ENCODE data around the gene ZNF579. TPM values are rescaled to one million over a fixed set of nuclear protein-coding genes. Genes with fewer than 3 reads are reported as not detected.
A peak's percentile ranks its signal among the peaks of the same experiment; 100 is the strongest.

ZNF579 gene
- total RNA-seq, 1 donor from 2014 or later: 13.6 TPM

GRCh38 chr19:55613930-55614710 lies 33.5 kb upstream of the ZNF579 start:
- intact Hi-C loops (cut with DNase I): no loop called here
- ATAC-seq (ENCODE audit: poor library complexity): no peak
- no peak for DNase-seq

DNA sequence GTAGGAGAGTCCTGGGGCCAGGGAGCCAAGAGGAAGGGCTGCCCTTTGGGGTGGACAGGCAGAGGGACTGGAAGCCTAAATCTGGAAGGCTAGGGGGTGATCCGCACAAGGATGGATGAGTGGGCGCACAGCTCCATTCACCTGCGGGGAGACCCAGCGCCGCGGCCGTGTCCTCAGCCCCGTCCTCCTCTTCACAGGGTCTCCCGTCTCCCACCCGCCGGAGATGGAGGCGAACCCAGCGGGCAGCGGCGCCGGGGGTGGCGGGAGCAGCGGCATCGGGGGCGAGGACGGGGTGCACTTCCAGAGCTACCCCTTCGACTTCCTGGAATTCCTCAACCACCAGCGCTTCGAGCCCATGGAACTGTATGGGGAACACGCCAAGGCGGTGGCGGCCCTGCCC lies 32.7 kb upstream of the ZNF579 start:
- ATAC-seq (ENCODE audit: poor library complexity): no peak
- DNase-seq: no peak
- intact Hi-C loops (cut with DNase I): no loop called here

DNA sequence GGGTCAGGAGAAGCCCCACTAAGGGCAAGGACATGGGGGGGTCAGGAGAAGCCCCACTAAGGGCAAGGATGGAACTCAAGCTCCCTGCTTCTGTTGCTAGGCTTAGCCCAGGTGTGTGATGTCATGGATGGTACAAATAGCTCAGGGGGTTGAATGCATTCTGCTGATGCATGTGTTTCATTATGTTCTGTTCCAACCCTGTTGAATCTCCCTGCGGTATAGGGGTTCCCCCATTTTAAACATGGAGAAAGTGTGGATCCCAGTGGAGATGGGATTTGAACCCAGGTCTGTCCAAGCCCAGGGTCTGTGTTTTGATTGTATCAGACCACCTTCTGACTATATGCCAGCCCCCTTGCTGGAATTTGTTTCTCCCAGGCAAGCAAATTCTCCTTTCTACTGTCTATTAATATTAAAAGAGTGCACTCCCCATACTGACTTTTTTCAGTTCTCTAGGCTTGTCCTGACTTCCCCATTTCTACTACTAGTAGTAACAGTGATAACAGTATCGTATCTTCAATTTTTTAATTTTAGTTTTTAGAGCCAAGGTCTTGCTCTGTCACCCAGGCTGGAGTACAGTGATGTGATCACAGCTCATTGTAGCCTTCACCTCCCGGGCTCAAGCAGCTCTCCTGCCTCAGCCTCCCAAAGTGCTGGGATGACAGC lies 31.5 kb upstream of the ZNF579 start:
- ATAC-seq (ENCODE audit: poor library complexity) (peak; percentile 32), DNase-seq (no peak)
- intact Hi-C loops (cut with DNase I): no loop called here

DNA sequence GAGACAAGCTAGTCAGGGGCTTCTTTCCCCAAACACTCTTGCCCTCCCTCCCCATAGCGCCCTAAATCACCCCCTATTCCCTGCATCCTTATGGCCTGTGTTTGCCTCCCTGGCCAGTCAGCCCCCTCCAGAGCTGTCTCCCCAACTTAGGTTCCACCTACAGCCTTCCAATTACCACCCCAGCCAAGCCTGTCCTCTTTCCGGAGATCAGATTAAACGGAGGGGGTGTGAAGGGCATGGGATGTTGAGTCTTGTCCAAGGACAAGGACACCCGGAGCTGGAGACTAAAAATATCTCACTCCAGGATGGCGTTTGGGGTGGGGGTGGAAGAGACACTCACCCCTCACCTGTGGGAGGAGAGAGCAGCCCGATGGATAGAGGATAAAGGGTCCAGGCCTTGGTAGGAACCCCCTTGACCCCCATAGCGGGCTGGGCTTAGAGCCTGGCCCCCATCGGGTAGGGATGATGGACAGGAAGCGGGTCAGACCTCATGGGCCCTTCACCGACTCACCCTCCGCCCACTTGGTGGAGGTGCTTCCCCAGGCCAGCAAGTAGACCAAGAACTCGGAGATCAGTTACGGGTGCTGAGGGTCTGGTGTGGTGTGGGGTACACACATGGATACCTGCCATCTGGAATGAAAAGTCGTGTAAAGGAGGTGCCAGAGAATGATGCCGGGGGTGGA lies 30.8 kb upstream of the ZNF579 start:
- intact Hi-C loops (cut with DNase I): no loop called here
- peak; percentile 79 for ATAC-seq (ENCODE audit: poor library complexity)
- no peak for DNase-seq

DNA sequence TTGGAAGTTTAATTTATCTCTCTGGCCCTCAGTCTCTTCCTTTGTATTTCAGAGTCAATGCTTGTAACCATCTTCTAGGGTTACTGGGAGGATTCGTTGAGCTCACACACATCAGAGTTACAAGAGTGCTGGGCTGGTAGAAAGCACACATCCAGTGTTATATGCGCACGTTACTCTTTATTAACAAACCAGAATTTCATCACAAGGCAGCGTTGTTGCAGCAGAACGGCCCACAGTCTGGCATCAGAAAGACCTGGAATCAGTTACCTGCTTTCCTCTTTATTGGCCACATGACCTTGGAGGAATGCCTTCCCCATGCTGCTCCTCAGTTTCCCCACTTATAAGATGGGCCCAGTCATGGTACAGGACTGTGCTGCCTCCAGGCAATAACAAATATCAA lies 28.7 kb upstream of the ZNF579 start:
- intact Hi-C loops (cut with DNase I): loop anchor here (5.0 kb wide), 1 partner anchor 92 kb away; no protein-coding TSS in a partner anchor
- DNase-seq: no peak
- ATAC-seq (ENCODE audit: poor library complexity): no peak

DNA sequence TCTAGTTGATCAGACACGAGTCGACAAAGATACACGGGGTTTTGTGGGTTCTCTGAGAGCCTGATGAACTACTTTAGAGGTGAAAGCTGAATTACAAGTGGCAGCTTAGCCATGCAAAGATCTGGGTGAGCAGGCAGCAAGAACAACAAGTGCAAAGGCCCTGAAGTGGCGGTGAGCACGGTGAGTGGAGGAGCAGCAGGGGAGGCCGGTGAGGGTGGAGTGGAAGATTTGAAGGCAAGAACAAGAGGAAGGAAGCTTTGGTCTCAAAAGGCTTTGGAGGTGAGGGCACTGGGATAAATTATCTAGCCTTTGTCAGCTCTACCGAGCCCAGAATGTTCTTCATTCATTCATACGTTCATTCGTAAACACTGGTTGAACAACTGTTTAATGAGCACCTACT lies 26.2 kb upstream of the ZNF579 start:
- intact Hi-C loops (cut with DNase I): loop anchor here (5.0 kb wide), 1 partner anchor 90 kb away; no protein-coding TSS in a partner anchor
- no peak for ATAC-seq (ENCODE audit: poor library complexity)
- DNase-seq: no peak

DNA sequence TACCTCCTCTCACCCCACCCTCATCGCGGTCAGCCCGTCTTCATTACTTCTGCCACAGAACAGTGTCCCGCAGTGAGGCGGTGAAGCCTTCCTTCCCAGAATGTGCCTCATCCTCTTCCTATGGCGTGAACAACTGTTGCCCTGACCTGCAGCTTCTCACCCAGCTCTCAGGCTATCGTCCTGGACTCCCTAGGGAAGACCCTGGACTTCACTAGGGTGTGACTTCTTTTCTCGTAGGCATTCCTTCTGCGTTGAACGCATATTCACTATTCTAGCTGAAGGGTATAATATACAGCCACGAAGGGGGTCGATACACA lies 25.8 kb upstream of the ZNF579 start:
- intact Hi-C loops (cut with DNase I): loop anchor here (5.0 kb wide), 1 partner anchor 89 kb away; no protein-coding TSS in a partner anchor
- no peak for DNase-seq
- no peak for ATAC-seq (ENCODE audit: poor library complexity)

DNA sequence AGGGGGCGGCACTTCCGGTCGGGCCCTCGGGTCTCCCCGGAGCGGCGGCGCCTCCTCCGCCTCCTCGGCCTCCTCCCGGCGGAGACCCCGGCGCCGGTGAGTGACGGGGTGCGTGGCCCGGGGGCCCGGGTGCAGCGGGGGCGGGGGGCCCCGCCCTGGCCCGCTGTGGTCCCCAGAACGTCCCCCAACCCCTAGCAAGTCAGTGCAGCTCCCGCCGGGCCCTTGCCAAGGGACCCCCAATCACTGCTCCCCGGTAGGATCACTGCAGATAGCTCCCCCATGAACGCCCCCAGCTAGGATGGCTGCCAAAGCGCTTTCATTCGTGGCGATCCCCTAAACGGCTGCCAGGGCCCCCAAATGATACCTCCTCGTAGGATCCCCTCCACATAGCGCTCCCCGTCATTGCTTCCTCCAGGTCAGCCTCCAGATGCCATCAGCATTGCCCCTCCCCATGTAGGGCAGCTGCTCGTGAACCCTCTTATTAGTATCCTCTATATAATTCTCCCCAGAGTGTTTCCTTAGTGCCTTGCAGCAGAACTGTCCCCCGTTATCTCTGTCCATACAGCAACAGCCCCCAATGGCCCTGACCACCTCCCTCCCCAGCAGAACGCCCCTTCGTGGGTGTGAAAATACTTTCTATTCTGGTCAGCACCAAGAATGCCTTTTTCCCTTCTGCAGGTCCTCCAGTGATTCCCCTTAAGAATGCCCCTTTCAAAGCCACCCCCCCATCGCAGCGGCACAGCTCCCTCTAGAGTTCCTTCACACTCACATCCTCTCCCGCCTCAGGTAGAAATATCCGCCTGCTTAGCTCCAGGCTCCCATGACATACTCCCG lies 25.2 kb upstream of the ZNF579 start, which contains the start of gene ZNF865:
Gene ZNF865 (plus strand): TSS at position 11 of the 834 bp plus-strand sequence. CDS start 7,972 bp downstream, outside the sequence.
- DNase-seq (peak; percentile 72), ATAC-seq (ENCODE audit: poor library complexity) (peak; percentile 45)
- intact Hi-C loops (cut with DNase I): loop anchor here (5.0 kb wide), 1 partner anchor 89 kb away; no protein-coding TSS in a partner anchor

DNA sequence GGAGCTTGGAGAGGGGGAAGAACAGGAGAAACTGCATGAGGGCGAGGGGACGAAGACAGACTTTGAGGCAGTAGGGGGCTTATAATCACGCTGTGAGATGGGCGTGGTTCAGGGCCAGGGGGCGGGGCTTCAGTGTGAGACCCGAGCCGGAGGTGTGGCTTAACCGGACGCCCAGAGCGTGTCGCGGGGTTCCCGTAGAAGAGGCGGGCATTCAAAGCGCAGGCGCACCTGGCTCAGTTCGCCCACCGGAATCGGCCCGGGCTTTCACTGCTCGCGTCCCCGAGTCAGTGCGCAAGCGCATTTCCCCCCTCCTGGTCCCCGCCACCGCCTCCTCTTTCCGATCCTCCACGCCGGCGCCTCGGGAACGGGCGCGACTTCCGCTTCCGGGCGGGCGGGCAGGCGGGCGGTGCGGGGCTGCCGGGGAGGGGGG lies 24.6 kb upstream of the ZNF579 start:
- intact Hi-C loops (cut with DNase I): loop anchor here (5.0 kb wide), 1 partner anchor 88 kb away; no protein-coding TSS in a partner anchor
- ATAC-seq (ENCODE audit: poor library complexity) (peak; percentile 88), DNase-seq (peak; percentile 99)

DNA sequence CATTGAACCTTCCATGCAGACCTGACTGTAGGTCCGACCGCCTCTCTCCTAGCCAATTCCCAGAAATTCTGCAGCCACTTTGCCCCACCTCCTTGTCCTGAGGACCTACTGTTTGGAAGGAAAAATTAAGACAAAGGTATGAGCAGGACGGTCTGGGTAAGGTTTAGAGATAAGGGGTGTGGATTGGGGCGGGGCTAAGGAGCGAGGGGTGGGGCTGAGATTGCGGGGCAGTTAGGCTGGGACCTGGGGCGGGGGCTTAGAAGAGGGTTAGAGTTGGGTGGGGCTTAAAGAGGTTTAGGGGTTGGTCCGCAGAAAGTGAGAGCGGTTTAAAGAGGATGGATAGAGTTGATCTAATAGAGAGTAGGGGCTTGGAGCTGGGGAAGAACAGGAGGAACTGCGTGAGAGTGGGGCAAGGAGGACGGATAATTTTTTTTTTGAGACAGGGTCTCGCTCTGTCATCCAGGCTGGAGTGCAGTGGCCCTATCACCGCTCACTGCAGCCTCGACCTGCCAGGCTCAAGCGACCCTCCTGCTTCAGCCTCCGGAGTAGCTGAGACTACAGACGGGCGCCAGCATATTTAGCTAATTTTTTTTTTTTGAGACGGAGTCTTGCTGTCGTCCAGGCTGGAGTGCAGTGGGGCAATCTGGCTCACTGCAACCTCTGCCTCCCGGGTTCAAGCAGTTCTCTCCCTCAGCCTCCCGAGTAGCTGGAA lies 23.1 kb upstream of the ZNF579 start:
- ATAC-seq (ENCODE audit: poor library complexity): no peak
- peak; percentile 29 for DNase-seq
- intact Hi-C loops (cut with DNase I): no loop called here

GRCh38 chr19:55603115-55603514 lies 22.5 kb upstream of the ZNF579 start:
- ATAC-seq (ENCODE audit: poor library complexity) (no peak), DNase-seq (no peak)
- intact Hi-C loops (cut with DNase I): no loop called here

DNA sequence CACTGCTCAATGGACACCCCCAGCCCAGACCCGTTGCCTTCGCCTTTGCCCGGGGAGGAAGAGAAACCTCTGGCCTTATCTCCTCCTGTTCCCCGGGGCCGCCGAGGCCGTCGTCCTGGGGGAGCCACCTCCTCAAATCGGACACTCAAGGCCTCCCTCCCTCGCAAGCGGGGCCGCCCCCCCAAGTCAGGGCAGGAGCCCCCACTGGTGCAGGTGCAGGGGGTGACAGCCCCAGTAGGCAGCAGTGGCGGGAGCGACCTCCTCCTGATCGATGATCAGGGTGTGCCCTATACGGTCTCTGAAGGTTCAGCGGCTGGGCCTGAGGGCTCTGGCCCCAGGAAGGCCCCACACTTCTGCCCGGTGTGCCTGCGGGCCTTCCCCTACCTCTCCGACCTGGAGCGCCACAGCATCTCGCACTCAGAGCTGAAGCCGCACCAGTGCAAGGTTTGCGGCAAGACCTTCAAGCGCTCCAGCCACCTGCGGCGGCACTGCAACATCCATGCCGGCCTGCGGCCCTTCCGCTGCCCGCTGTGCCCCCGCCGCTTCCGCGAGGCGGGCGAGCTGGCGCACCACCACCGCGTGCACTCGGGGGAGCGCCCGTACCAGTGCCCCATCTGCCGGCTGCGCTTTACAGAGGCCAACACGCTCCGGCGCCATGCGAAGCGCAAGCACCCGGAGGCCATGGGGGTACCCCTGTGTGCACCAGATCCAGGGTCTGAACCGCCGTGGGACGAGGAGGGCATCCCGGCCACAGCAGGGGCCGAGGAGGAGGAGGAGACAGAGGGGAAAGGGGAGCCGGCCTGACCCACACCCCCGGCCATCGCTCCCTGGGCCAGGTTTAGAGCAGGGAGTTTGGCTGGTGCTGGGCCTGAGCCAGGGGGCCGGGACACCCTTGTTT lies 21.7 kb upstream of the ZNF579 start:
- intact Hi-C loops (cut with DNase I): no loop called here
- no peak for ATAC-seq (ENCODE audit: poor library complexity)
- DNase-seq: peak; percentile 53

DNA sequence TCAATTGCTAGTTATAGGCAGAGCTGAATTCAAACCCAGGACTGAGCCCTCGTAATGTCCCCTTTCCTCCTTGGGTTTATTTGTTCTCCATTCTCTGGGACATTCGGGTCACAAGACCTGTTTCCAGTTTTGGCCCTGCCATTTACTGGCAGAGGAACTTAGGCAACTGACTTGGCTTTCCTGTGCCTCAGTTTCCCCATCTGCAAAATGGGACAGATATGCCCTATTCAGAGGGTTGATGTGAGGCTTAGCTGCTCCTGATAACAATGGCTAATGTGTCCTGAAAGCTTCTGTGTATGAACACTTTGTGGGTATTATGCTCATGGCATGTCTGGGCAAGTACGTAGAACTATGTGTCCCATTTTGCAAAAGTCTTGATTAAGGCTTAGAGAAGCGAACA lies 20.4 kb upstream of the ZNF579 start:
- ATAC-seq (ENCODE audit: poor library complexity) (no peak), DNase-seq (no peak)
- intact Hi-C loops (cut with DNase I): no loop called here

- ATAC-seq (ENCODE audit: poor library complexity): no peak
- intact Hi-C loops (cut with DNase I): no loop called here
- DNase-seq: no peak
These were observed 20.0 kb upstream of the ZNF579 start for GRCh38 chr19:55600662-55601028.

GRCh38 chr19:55599842-55600661 lies 19.4 kb upstream of the ZNF579 start, which contains the start of gene ZNF524:
Gene ZNF524 (plus strand): TSS chr19:55600288. CDS start chr19:55602113, 1,825 bp downstream.
- peak; percentile 73 for ATAC-seq (ENCODE audit: poor library complexity)
- DNase-seq: peak; percentile 89
- intact Hi-C loops (cut with DNase I): no loop called here

DNA sequence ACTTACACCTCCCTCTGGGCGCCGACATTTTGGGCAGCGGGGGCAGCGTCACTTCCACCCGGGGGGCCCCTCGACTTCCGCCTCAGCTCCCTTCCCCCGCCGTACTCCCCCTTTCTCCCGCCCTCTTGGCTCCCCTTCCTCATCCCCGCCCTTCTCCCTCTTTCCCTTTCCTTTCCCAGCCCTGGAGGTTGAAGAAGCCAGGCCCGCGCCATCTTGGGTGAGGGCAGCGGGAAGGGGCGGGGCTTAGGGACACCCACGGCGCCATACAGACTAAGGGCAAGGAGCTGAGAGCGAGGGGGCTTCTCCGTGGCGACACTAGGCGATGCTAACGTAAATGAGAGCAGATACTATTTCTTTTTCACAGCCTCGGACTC lies 18.8 kb upstream of the ZNF579 start, which contains the start of gene FIZ1:
Gene FIZ1 (minus strand): TSS at position 50 of the 374 bp plus-strand sequence. CDS start 1,652 bp downstream, outside the sequence.
- intact Hi-C loops (cut with DNase I): no loop called here
- ATAC-seq (ENCODE audit: poor library complexity) (peak; percentile 91), DNase-seq (peak; percentile 99)
